ENCODE data around the gene RNF157. TPM values are rescaled to one million over a fixed set of nuclear protein-coding genes. Genes with fewer than 3 reads are reported as not detected.
A peak's percentile ranks its signal among the peaks of the same experiment; 100 is the strongest.

Gene RNF157
- total and polyA plus RNA-seq, 10 of the 15 experiments (the other 5 are each of a cell fraction or from before 2014, with no cell fraction given), result 1.4 to 15.9 (median 9.6) TPM

DNA sequence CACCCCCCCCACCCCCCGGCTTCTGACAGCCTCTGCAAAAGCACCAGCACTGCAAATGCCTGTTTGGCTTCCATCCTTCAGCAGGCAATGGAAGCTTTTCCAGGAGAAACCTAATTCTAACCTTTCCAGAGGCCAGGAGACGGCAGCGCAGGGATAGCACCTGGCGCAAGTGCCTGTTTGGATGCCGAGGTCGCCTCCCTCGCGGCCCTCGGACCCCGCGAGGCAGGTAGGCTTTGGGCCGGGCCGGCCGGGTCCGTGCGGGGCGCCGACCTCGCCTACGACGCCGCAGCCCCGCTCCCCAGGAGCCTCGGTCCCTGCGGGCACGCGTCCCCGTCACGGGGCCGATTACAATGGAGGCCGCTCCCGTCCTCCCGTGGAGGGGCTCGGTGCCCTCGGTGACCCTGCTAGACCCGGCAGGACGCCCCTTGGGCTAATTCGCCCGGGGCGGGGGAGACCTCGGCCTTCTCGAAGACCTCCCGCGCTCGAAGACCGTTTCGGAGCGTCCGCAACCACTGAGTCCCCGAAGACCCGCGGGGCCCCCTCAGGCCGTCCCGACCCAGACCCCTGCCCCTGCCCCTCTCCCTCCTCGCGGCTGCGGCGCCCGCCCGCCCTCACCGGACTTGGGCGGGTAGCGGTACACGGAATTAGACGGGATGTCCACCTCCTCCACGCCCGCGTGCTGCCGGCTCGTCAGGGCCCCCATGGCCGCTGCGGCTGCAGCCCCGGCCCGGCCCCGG lies 587 bp downstream of the RNF157 start:
- no peaks in the 10 kb centered on the region for H3K36me3 ChIP-seq (ENCODE audit: control insufficient read depth in 2 of 2, insufficient read depth in 2 of 2, low read length in 1 of 2)
- intact Hi-C loops (cut with micrococcal nuclease; ENCODE audit: unreplicated experiment) (loop anchor here (5.0 kb wide), 1 partner anchor 47 kb away; no protein-coding TSS in a partner anchor), in situ Hi-C loops (cut with MboI) (no loop called here)
- TF ChIP-seq TAF1 (IDR thresholded peaks at IDR 0.05; ENCODE audit: borderline replicate concordance, low read depth, low read length), result no peak
- TF ChIP-seq MTA3 (IDR thresholded peaks at IDR 0.05; ENCODE audit: borderline replicate concordance, low read length), result no peak
- no peak for TF ChIP-seq SP1 (IDR thresholded peaks at IDR 0.05; ENCODE audit: low read depth, low read length)
- TF ChIP-seq FOXK2 (IDR thresholded peaks at IDR 0.05), result no peak
- no peak for TF ChIP-seq STAT1 (conservative IDR thresholded peaks at IDR 0.05)
- peak; percentile 54; the same call in 1 of the 2 replicates for TF ChIP-seq GATAD2B (conservative IDR thresholded peaks at IDR 0.05; ENCODE audit: low read depth)
- peak; percentile 39; the same call in 1 of the 2 replicates for TF ChIP-seq NR2F1 (conservative IDR thresholded peaks at IDR 0.05)
- TF ChIP-seq YY1 (IDR thresholded peaks at IDR 0.05; ENCODE audit: low read depth, low read length), result no peak
- H3K9ac ChIP-seq (ENCODE audit: control insufficient read depth, insufficient read depth, low read length), result peak overlapping the region; percentile 7; the same call in 1 of the 2 replicates
- no peaks in the 10 kb centered on the region for H3K79me2 ChIP-seq (ENCODE audit: control insufficient read depth, insufficient read depth, low read length)
- ChIA-PET POLR2A (interaction anchor here (2.0 to 16.9 kb wide), 2 partner anchors 7 to 26 kb away, joined by 11 to 341 read pairs; partner anchors contain the start of gene UBALD2), RAD21 (ENCODE audit: unreplicated experiment) (interaction anchor here (1.9 kb wide), 1 partner anchor 20 kb away, joined by 8 read pairs; no protein-coding TSS in a partner anchor), CTCF (interaction anchor here (2.2 kb wide), 1 partner anchor 23 kb away, joined by 7 read pairs; no protein-coding TSS in a partner anchor), SMC1A (ENCODE audit: uncharacterized antibody, unreplicated experiment) (interaction anchor here (3.0 to 4.9 kb wide), 2 partner anchors 23 to 56 kb away, joined by 8 to 61 read pairs; partner anchors contain the start of gene UBALD2)
- peak overlapping the region; percentile 77; the same call in 1 of the 2 replicates for H3K4me2 ChIP-seq (ENCODE audit: control insufficient read depth, insufficient read depth)
- H3K4me1 ChIP-seq (ENCODE audit: control insufficient read depth, insufficient read depth, low read length), result peaks cover 21% of the 10 kb centered on the region
- H3K4me3 ChIP-seq, result peak overlapping the region; percentile 33; the same call in 1 of the 2 replicates
- DNase-seq (ENCODE audit: low read depth, low spot score) (no peak), FAIRE-seq (no peak), ATAC-seq (no peak)
- H3K9me3 ChIP-seq (replicated peaks; ENCODE audit: control insufficient read depth, insufficient read depth, low read length), result no peaks in the 10 kb centered on the region
- H3K27me3 ChIP-seq (replicated peaks in 1 of 2; ENCODE audit: control insufficient read depth in 2 of 2, insufficient read depth in 2 of 2, low read length in 1 of 2), result peaks cover 0 to 3% of the 10 kb centered on the region in 2 experiments; a peak in 2 of 4 replicates
- WGBS (ENCODE audit: insufficient coverage, insufficient replicate concordance, low lambda C conversion rate, missing lambda C conversion rate), result 52% methylated on average over 24 of the region's 75 CpGs
- H2AFZ ChIP-seq (ENCODE audit: control insufficient read depth, low read depth, low read length), result no peak overlapping the region
- no TSS peak for BruUV-seq (replicated peaks)
- H4K20me1 ChIP-seq (ENCODE audit: control insufficient read depth, insufficient read depth), result no peaks in the 10 kb centered on the region
- no peak overlapping the region for H3K27ac ChIP-seq (ENCODE audit: control insufficient read depth, insufficient read depth)

Data from GM12878 (cell line).